LoVo (cell line): Measurements from ENCODE around the gene NEGR1.

Source experiments
- DNase-seq: peaks from one replicate; pipeline ENCODE4 v3.0.0-alpha.2; 2016; ENCODE audit warnings: low spot score

Gene NEGR1

DNA sequence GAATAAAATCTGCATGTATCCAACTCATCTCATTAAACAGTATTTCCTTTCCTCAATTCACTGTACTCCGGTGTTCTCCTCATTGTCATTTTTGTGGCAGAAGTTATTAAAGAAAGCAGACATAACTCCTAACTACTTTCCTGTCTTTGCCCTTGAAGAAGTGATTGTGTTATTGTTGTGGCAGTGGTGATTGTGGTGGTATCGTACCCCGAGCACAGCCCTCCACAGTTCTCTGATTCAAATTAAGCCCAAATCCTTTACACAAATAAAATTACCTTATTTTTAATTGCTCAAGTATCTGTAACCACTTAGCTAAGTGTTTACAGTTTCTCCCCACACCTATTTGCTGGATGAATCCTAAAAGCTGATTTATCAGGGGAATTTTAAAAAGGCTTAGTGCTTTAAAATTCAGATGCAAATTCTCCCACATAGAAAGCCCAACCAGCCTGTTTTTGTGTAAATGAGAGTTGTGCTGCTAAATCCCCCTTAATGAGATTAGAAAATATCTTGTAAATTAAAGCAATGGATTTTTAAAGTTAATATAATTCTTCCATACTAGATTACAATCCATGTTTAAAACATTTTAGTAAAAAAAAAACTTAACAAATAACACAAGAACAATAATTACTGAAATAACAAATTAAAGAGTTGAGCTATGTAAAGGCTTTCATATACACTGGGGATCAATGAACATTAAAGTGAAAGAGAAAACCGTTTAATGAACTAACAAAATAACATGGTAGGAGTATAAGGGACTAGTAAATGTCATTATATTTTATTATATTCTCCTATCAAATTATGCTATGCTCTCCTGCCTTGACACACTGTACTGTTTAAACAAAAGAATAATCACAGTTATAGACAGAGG is 259.0 kb downstream of the NEGR1 start:
- DNase-seq, result no peak

GRCh38 chr1:72018562-72018961 is 263.8 kb downstream of the NEGR1 start:
- DNase-seq, result no peak

DNA sequence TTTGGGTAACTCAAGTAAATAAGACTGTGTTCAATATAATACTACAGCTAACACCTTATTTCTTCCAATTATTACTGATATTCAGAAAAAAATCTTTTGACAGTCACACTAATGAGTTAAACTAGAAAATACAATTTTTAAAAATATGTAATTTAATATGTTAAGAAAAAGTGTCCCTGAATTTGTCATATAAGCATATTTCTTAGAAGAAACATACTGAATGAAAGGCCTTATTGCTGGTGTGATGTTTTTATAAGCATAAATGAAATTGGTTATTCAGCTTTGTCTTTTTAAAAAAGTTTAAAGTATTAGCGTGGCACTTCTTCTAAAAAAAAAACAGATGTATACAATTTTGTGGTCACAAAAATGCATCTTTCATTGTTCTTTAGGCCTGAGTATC is 267.3 kb downstream of the NEGR1 start:
- no peak for DNase-seq

DNA sequence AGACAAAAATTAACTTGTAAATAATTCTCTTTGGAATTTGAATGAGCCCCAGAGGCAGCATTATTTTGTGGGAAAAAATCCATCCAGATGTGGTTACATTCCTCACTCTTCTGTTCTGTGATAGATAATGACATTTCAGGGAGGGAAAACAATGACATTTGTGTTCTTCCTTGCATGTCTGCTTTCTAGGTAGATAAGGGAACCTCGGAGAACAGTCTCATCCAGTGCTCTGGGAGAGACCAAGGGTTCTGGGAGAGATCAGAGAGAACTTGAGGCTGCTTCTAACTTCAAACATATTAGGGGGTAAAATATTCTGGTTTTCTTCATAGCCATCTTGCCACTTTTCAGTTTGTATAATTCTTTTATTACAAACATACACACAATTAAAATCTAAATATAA is 269.2 kb downstream of the NEGR1 start:
- no peak for DNase-seq

- no peak for DNase-seq
Measured at GRCh38 chr1:72011721-72012120, 270.6 kb downstream of the NEGR1 start.

DNA sequence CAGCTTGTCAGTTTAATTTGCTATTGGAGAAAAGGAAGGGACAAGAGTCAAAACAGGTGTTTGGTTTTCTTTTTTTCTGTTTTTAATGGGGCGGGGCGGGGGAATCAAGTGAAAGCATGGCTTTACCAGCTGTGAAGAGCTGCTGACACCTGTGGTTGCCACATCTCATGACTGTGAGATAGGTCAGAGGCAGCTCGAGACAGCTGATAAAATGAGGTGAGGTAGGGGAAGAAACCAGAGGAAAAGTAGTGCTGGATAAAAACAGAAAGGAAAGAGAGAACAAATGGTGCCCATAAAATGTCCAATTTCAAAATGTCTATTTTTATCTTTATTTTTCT is 272.3 kb downstream of the NEGR1 start:
- no peak for DNase-seq

DNA sequence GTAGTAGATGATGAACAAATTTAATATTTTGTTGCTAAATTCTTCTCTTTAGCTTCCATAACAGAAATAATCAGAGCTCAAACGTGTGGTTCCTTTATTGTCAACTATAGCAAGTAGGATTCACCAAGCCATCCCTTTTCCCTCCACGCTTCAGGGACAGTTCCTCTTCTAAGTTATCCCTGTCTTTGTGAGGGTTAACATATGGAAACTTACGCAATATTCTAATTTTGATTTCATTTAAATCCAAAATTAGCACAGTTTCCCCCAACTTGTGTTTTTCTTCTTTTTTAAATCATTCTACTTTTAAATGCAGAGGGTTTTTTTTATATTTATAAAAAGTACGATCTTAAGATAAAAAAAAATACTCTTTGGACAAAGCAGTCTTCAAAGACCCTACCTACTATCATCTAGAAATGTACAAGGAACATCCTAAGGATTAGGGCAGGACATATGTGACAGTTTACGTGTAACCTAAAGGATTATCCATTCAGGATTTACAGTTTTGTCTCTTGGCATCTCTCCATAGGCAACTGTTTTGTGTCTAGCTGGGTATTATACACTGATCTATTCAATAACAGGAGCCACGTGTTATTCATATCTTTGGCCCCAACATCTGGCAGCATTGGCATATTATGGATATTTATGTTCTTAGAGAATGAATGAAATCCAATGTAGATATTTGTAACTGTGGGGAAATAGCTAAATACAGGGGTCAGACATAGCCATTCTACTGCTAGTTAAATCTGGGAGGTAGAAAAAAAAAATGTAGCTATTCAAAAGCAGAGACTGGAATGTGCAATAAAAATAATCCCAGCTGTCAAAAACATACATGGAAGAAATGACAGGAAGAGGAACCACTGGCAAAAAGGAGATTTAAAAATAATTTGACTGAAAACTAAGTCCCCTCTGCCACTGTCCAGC is 272.9 kb downstream of the NEGR1 start:
- no peak for DNase-seq

GRCh38 chr1:72007312-72007711 is 275.0 kb downstream of the NEGR1 start:
- no peak for DNase-seq

DNA sequence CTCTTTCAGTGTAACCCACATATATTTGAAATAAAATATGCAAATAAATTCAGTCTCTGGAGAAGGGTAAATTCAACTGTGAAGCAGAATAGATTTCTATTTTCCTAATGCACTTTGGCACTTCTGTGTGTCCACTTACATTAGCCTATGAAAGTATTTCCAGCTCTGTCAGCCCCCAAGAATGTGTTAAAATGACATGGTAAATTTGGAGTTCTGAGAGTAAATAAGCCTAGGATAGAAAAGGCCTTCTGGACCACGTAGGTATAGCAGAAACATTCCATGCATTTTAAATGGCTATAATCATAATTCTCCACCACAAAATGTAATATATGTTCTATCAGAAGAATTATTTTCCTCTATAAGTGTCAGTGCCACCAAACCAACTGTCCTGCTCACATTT is 276.2 kb downstream of the NEGR1 start:
- no peak for DNase-seq

GRCh38 chr1:72003092-72003491 is 279.2 kb downstream of the NEGR1 start:
- DNase-seq, result no peak

GRCh38 chr1:72000809-72001208 is 281.5 kb downstream of the NEGR1 start:
- peak; percentile 69 for DNase-seq

- no peak for DNase-seq
Measured at GRCh38 chr1:71994646-71995045, 287.7 kb downstream of the NEGR1 start.

- no peak for DNase-seq
Measured at GRCh38 chr1:71987181-71987580, 295.2 kb downstream of the NEGR1 start.

GRCh38 chr1:71986160-71986559 is 296.2 kb downstream of the NEGR1 start:
- DNase-seq, result no peak

DNA sequence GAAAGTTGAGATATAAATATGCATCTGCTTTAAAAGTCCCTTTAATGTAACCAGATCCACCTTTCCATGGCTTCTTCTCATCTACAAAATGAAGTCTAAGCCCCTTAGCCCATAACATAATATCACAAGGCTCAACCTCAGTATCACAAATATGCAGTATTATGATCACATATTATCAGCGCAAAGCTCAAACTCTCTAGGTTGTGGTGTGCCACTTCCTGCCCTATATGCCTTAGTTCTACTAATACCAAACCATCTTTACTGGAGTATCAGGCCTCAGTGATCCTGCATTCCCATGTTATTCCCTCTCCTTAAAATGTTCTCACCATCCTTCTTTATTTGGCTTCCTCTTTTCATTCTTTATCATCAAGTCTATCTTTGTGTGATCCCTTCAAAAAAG is 301.8 kb downstream of the NEGR1 start:
- no peak for DNase-seq

DNA sequence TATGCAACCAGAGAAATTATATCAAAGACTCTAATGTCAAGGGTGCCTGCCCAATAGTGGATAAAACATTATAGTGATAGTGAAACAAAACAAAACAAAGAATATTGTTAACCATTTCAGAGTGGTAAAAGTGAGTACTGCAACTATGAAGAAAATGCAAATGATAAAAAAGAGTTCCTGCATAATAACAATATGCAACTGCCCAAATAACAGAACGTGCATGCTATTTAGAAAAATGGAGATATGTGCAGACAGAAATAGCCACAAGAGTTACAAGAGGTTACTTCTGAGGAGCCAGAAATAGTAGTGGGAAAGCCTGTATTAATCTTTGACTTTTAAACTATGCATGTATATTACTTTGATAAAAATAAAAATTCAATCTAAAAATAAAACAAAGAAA is 302.5 kb downstream of the NEGR1 start:
- no peak for DNase-seq

DNA sequence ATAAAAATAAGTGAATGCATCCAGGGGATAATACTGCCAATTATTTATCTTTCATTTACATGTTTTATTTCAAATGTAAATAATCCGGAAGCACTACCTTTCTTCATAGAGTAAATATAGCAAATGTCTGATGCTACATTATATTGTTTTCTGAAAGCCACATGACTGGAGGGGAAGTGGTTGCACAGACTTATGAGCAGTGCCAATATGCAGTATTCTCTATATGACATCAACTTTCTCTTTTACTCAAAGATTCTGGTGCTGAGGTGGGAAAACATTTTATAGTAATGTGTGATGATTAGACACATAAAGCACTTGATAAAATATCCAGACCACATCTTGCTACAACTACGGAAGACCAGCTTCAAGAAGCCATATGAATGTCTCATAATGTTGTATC is 314.7 kb downstream of the NEGR1 start:
- DNase-seq, result no peak

DNA sequence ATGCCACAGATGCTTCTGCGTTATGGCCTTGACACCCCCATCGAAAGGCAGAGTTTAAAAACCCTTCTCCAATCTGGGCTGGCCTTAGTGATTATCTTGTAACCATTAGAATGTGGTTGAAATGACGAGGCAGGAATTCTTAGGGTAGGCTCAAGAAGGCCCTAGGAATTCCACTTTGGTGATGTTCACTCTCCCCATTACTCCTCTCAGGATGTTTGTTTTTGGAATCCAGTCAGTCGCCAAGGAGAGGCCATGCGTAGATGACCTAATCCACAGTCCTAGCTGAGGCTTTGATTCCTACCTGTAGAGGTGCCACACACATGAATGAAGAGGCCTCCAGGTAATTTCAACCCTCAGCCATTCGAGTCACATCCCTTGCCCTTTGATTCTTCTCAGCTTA is 318.2 kb downstream of the NEGR1 start:
- DNase-seq, result no peak

- no peak for DNase-seq
Measured at GRCh38 chr1:71956613-71957285, 325.6 kb downstream of the NEGR1 start.

- DNase-seq, result no peak
Measured at GRCh38 chr1:71950579-71950978, 331.8 kb downstream of the NEGR1 start.

- no peak for DNase-seq
Measured at GRCh38 chr1:71949681-71950080, 332.7 kb downstream of the NEGR1 start.

- DNase-seq, result no peak
Measured at GRCh38 chr1:71948561-71948960, 333.8 kb downstream of the NEGR1 start.

- DNase-seq, result no peak
Measured at GRCh38 chr1:71944006-71944405, 338.3 kb downstream of the NEGR1 start.
